Adrenal gland (tissue), 12 donors: ENCODE results near the gene SZT2. TPM values are rescaled to one million over a fixed set of nuclear protein-coding genes. Genes with fewer than 3 reads are reported as not detected.

Source experiments
- DNase-seq, 7 donors: peaks; one replicate each; pipeline ENCODE4 v3.0.0-alpha.2; 2019 to 2020
- H3K27ac ChIP-seq, 5 donors: fragments of 200-600 bp; sonication (generic) in 4 of 5; 1 replicate in 3 of 5; 2 replicates in 2 of 5; pipeline versions ENCODE4 v1.5.1 to v1.8.0; 2016 to 2020; ENCODE audit warnings: mild to moderate bottlenecking in 1 of 5
- H3K27me3 ChIP-seq: fragments of 200-600 bp; 2 replicates; pipeline ENCODE4 v1.8.0; 2021
- H3K36me3 ChIP-seq, 2 donors: fragments of 200-600 bp; replicated peaks in 1 of 2; 1 replicate in 1 of 2; 2 replicates in 1 of 2; pipeline versions ENCODE4 v1.5.1 to v1.8.0; 2018 to 2022
- H3K4me1 ChIP-seq, 2 donors: fragments of 200-600 bp; replicated peaks in 1 of 2; 1 replicate in 1 of 2; 2 replicates in 1 of 2; pipeline versions ENCODE4 v1.5.1 to v1.8.0; 2018 to 2021
- H3K4me3 ChIP-seq, 4 donors: fragments of 200-600 bp; sonication (generic) in 3 of 4; one replicate each; pipeline ENCODE4 v1.5.1; 2016 to 2018
- H3K9me3 ChIP-seq, 3 donors: fragments of 200-600 bp; sonication (generic) in 1 of 3; replicated peaks in 1 of 3; 1 replicate in 2 of 3; 2 replicates in 1 of 3; pipeline versions ENCODE4 v1.5.1 to v1.8.0; 2016 to 2021
- POLR2A ChIP-seq, 2 donors: fragments of 450-650 bp; IDR thresholded peaks; one replicate each; pipeline ENCODE4 v1.6.1; 2017; ENCODE audit warnings: antibody characterized with exemption in 2 of 2, mild to moderate bottlenecking in 2 of 2, moderate library complexity in 1 of 2
- WGBS, 4 donors: extraction: QIAGEN DNeasy Blood & Tissue Kit in 2 of 4; methylation state at CpG; one replicate each; pipeline versions ENCODE4 v1.1.5 to v1.1.7; 2013 to 2017; 5-methylcytosine and 5-hydroxymethylcytosine counted together
- intact Hi-C, 2 donors: fragments of 100-400 bp; cut with DNase I; formaldehyde crosslinking; loops; one replicate each; pipeline versions ENCODE4 v1.14.1 to v1.15.0; 2022 to 2023
- polyA plus RNA-seq, 3 donors: library from polyadenylated mRNA; stranded (reverse); fragments of 200-250 nt in 2 of 3; fragments of 350-450 nt in 1 of 3; fragmentation: Illumina TruSeq in 1 of 3; extraction: RNeasy Lipid Tissue Mini Kit (QIAGEN cat#74804) in 1 of 3; gene quantifications; one replicate each; pipeline ENCODE4 v1.2.3, GENCODE V29; 2013 to 2014
- total RNA-seq, 9 donors: library from RNA; depleted of rRNA in 4 of 9; stranded (reverse); fragments of >200 nt in 4 of 9; fragments of 120-200 nt in 1 of 9; fragmentation: NEBNext Ultra II Directional in 1 of 9; extraction: Animal tissue kit (Norgen Biotek cat#: 25700) in 1 of 9; gene quantifications; one replicate each; pipeline versions ENCODE4 v1.1.0 to v1.2.4, GENCODE V29; 2013 to 2023
- TF ChIP-seq, protein P1 (sequence below), 6 experiments: fragments of 450-650 bp in 4 of 6; fragments of 200-600 bp in 2 of 6; sonication (generic) in 1 of 6; IDR thresholded peaks; 1 replicate in 5 of 6; 2 replicates in 1 of 6; pipeline versions ENCODE4 v1.5.1 to v1.8.0; 2016 to 2021; ENCODE audit warnings: antibody characterized with exemption in 6 of 6, mild to moderate bottlenecking in 2 of 6, moderate library complexity in 1 of 6
- donor health status: healthy with polysubstance abuse.
- donor health status: Bipolar disorder and iron deficiency.
- donor health status: DM: yes; HTN: yes; CAD: no.
- donor health status: DM: no; HTN: no; CAD: no.
- donor health status: DM: no; HTN: no; CAD: no.
- donor health status: DM: yes; HTN: yes; CAD: no.

SZT2 gene
- total and polyA plus RNA-seq, 12 donors: 12.2 to 106 (median 34.7) TPM

DNA sequence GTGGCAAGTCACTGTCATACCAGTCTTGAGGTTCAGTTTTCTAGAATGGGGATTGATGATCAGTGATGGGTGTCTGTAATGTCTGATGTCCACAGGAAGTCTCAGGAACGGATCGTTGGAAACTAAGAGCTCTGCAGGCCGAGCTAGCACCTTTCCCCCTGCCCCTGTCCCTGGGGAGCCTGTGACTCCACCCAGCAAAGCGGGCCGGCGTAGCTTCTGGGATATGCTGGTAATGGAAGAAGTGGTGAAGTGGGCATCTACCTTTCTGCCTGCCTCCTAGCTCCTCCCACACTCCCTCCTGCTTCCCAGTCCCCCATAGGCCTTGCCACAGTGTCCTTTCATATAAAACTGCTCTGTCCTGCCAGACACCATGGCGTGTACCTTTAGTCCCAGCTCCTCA lies 50.7 kb downstream of the SZT2 start:
- DNase-seq: peak in 4 of 7 donors; percentile 7 to 29 (median 14)
- TF ChIP-seq, protein P1, sequence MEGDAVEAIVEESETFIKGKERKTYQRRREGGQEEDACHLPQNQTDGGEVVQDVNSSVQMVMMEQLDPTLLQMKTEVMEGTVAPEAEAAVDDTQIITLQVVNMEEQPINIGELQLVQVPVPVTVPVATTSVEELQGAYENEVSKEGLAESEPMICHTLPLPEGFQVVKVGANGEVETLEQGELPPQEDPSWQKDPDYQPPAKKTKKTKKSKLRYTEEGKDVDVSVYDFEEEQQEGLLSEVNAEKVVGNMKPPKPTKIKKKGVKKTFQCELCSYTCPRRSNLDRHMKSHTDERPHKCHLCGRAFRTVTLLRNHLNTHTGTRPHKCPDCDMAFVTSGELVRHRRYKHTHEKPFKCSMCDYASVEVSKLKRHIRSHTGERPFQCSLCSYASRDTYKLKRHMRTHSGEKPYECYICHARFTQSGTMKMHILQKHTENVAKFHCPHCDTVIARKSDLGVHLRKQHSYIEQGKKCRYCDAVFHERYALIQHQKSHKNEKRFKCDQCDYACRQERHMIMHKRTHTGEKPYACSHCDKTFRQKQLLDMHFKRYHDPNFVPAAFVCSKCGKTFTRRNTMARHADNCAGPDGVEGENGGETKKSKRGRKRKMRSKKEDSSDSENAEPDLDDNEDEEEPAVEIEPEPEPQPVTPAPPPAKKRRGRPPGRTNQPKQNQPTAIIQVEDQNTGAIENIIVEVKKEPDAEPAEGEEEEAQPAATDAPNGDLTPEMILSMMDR (IDR thresholded peaks at IDR 0.05): no peak
- no peak for TF ChIP-seq POLR2A (IDR thresholded peaks at IDR 0.05)
- Histone ChIP-seq H3K9me3 (no peaks in the 10 kb centered on the region), H3K4me1 (peaks cover 0 to 6% of the 10 kb centered on the region in 2 donors), H3K36me3 (peaks cover 0 to 56% of the 10 kb centered on the region in 2 donors), H3K27me3 (no peaks in the 10 kb centered on the region), H3K4me3 (no peak overlapping the region), H3K27ac (no peak overlapping the region)
- intact Hi-C loops: no loop called here
- WGBS, 4 donors: 87 to 90% (median 89%) methylated on average over 5 to 7 of the region's 7 CpGs

DNA sequence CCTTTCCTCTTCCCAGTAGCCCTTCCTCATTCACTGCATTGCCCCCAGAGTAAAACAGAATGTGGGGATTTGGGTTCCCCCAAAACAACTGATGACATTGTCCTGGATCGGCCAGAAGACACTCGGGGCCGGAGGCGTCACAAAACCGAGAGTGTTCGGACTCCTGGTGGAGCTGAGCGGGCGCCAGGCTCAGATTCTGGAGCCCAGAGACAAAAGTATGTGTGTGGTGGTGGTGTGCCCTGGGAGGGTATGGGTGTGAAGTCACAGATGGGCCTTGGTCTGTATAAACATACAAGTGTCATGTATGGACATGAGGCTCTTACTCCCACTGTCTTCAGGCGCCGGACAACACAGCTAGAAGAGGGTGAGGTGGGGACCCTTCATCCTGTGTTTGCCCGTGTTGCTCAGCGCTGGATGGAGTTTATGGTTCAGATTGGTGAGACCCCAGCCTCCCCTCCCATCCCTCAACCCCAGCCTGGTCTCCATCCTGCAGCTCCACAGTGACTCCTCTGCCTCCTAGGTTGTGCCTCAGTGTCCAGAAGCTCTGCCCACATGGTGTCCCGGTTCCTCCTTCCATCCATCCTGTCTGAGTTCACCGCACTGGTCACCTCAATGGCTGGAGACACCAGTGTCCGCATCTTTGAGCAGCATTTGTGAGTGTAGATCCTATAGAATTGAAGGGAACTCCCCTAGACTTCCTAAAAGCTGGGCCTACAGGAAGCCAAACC lies 51.6 kb downstream of the SZT2 start:
- Histone ChIP-seq H3K4me1 (peaks cover 0 to 6% of the 10 kb centered on the region in 2 donors), H3K4me3 (no peak overlapping the region), H3K36me3 (peaks cover 0 to 66% of the 10 kb centered on the region in 2 donors), H3K9me3 (no peaks in the 10 kb centered on the region), H3K27me3 (no peaks in the 10 kb centered on the region), H3K27ac (no peak overlapping the region)
- intact Hi-C loops: no loop called here
- peak in 4 of 7 donors; percentile 5 to 48 (median 14) for DNase-seq
- 94 to 99% (median 97%) methylated on average over 15 of the region's 15 CpGs for WGBS, 4 donors
- TF ChIP-seq POLR2A (IDR thresholded peaks at IDR 0.05): no peak
- TF ChIP-seq, protein P1 (IDR thresholded peaks at IDR 0.05): no peak

DNA sequence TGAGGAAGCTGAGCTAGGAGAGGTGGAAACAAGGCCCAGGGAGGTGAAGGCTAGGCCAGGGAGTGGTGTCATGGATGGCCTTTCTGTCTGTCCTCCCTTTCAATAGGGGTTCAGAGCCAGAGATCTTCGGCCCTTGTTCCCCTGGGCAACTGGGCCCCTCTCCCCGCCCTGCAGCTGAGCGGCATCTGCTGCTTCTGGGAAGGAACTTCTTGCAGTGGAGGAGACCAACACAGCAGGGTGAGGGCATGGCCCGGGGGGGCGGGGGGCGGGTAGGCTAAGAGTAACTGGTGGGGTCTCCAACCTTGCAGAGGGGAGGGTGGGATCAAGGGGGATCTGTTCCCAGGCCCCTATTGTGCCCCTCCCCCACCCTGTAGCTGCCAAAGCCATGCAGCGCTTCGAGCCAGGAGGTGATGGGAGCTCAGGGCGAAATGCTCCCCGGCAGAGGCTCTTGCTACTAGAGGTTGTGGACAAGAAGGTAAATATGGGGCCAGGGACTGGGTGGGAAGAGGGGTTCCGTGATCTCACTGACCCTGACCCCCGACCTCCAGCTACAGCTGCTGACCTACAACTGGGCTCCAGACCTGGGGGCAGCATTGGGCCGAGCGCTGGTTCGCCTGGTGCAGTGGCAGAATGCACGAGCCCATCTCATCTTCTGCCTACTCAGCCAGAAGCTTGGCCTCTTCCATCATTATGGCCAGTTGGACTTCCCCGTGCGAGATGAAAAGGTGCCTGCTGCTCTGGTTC lies 52.4 kb downstream of the SZT2 start:
- H3K9me3 ChIP-seq: no peaks in the 10 kb centered on the region
- peaks cover 0 to 72% of the 10 kb centered on the region in 2 donors for H3K36me3 ChIP-seq
- TF ChIP-seq, protein P1 (IDR thresholded peaks at IDR 0.05): no peak
- no peak for TF ChIP-seq POLR2A (IDR thresholded peaks at IDR 0.05)
- DNase-seq: peak in 4 of 7 donors; percentile 10 to 49 (median 18)
- H3K4me3 ChIP-seq: no peak overlapping the region
- H3K4me1 ChIP-seq: peaks cover 0 to 6% of the 10 kb centered on the region in 2 donors
- WGBS, 4 donors: 90 to 93% (median 92%) methylated on average over 11 to 18 of the region's 18 CpGs
- H3K27me3 ChIP-seq: no peaks in the 10 kb centered on the region
- intact Hi-C loops: no loop called here
- H3K27ac ChIP-seq: no peak overlapping the region

DNA sequence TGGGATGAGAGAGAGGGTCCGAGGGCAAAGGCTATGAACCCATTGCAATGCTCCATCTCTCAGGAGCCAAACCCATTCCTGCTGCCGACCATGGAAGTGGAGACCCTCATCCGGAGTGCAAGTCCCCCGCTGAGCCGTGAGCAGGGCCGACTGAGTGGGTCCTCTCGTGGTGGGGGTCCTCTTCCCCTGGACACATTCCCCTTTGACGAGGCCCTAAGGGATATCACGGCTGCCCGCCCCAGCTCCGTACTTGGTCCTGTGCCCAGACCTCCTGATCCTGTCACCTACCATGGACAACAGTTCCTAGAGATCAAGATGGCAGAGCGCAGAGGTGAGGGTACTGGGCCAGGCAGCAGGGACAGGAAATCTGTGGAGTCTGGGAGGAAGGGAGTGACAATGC lies 53.1 kb downstream of the SZT2 start:
- Histone ChIP-seq H3K36me3 (peaks cover 0 to 75% of the 10 kb centered on the region in 2 donors), H3K9me3 (no peaks in the 10 kb centered on the region), H3K27ac (no peak overlapping the region), H3K27me3 (no peaks in the 10 kb centered on the region), H3K4me1 (peaks cover 0 to 6% of the 10 kb centered on the region in 2 donors), H3K4me3 (no peak overlapping the region)
- TF ChIP-seq, protein P1 (IDR thresholded peaks at IDR 0.05): no peak
- TF ChIP-seq POLR2A (IDR thresholded peaks at IDR 0.05): no peak
- WGBS, 4 donors: 92 to 94% (median 93%) methylated on average over 10 to 12 of the region's 12 CpGs
- intact Hi-C loops: no loop called here
- peak in 4 of 7 donors; percentile 8 to 49 (median 16) for DNase-seq
